NCI-H187 (cell line): ENCODE results near the gene LMOD2.
"Not testable (repeated sequence)": the region's sequence is repeated elsewhere in the genome, so short reads cannot be mapped to it uniquely, and the experiment has no call there.

Experiments used
- DNase-seq, 2 experiments: peaks; one replicate each; lab custom pipeline; 2025; lab: John Stamatoyannopoulos, UW

LMOD2 gene, protein sequence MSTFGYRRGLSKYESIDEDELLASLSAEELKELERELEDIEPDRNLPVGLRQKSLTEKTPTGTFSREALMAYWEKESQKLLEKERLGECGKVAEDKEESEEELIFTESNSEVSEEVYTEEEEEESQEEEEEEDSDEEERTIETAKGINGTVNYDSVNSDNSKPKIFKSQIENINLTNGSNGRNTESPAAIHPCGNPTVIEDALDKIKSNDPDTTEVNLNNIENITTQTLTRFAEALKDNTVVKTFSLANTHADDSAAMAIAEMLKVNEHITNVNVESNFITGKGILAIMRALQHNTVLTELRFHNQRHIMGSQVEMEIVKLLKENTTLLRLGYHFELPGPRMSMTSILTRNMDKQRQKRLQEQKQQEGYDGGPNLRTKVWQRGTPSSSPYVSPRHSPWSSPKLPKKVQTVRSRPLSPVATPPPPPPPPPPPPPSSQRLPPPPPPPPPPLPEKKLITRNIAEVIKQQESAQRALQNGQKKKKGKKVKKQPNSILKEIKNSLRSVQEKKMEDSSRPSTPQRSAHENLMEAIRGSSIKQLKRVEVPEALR

DNA sequence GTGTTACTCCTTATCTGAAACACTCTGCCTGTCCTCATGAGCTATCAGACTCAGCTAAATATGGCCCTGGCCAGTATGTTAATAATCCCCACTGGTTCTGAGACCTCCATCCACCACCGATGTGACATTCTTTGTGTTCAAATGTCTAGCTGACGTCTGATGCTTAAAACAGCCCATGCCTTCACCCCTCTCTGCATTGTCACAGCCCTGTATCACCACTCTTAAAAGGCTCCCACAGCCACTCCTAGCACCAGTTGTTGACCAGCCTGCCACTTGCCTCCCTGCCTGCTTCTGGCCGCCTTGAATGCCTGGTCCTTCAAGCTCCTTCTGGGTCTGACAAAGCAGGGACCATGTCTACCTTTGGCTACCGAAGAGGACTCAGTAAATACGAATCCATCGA, at the start of gene LMOD2:
Gene LMOD2, plus strand, starts transcription at position 253 of the 400 bp plus-strand sequence. Its CDS starts 98 bp downstream, at position 351.
- no peak for DNase-seq

DNA sequence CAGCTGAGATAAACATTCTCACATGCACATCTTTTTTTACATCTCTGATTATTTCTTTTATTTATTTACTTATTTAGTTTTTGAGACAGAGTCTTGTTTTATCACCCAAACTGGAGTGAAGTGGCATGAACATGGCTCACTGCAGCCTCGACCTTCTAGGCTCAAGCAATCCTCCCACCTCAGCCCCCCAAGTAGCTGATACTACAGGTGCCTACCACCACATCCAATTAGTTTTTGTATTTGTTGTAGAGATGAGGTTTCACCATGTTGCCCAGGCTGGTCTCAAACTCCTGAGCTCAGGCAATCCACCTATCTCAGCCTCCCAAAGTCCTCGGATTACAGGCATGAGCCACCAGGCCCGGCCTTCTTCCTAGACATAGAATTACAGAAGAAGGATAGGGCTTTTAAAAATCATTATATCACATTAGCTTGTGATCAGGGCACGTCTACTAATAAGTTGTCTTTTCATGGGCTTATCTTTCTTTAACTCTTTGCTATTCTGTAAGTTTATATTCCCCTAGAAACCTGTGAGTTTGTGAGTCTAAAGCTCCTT, 48.2 kb upstream of the LMOD2 start:
- no peak for DNase-seq

DNA sequence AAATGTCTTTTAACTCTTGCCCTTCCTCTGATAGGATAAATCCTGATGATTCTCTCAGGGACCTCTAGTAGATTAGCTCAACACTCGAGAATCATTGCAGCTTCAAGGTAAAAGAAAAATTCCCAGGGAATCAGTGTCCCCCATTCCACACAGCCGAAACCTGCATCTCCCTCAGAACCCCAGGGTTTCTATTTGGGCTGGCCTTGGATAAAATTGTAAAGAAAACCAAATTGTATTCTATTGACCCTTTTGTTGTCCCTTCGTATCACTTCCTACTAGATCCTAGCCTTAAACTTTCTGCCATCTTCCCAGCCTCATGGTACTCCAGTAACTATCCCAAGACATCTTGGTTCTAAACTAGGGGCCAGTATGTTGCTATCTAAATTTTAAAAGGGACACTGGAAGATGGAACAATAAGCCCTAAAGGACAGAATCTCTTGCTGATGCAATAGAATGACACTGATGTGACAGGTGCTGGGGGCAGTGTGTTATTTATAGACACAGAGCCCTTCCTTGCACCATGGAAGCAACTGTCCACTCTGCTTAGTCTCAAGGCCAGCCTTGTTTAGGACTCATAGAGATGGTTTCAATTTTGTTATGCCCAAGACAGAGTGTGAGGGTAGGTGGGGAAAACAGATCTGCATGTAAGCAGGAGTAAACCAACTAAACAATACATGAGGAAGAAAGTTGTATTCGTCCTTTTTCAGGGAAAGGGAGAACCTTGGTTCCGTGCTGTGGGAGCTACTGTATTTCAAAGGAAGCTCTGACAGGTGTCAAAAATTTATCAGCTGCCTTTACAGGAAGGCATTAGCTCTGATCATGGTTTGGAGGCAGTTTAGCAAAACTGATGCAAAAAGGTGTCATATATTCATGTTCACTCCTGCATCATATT, 46.4 kb upstream of the LMOD2 start:
- DNase-seq = no peak

DNA sequence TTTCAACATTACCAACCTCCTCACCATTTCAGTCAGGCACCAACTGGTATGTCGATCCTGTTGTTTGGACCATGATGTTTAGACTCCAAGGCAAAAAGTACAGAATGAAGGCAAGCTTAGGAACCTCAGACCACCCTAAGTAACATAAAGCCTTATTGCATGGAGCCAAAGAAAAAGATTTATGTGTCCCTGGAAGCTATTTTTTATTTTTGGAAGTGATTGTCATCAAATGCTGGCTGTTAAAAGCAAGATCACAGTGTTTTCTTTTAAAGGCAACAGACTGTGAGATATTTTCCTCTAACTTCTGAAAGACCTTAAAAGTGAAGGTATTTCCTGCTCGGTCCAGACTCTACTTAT, 45.8 kb upstream of the LMOD2 start:
- DNase-seq = no peak

DNA sequence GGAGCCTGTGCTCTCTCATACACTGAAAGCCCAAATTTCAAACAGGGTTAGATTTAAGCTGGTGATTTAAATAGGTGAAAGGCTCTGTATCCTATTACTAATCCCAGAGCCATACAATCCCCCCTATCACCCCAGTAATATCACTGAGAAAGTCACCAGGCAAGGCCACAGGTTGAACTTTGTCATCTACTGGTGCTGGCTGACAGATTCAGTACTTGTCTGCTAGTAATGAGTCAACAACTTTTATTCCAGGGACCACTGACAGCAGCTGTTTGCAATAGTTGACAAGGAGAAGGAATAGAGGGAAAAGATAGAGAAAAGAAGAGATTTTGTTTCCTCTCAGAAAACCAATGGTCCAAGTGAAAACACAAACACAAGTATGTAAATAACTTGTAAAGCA, 43.6 kb upstream of the LMOD2 start:
- DNase-seq = no peak

DNA sequence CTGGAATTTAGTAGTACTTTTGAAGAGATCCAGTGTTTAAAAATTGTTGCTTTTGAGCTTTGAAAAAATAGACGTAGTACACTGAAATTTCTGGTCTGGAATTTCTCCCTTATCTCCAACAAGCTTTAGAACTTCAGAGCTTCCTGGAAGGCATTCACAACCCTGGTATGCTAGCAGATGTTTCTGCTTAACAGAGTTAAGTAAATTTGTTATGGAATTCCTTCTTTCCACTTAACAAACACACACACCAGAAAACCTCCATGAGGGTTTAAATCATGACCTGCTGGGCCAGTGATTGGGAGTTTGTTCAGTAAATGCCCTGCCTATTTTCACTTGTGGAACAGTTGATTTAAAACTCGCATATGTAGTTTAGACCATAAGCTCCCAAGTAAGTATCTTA, 40.3 kb upstream of the LMOD2 start:
- no peak for DNase-seq

DNA sequence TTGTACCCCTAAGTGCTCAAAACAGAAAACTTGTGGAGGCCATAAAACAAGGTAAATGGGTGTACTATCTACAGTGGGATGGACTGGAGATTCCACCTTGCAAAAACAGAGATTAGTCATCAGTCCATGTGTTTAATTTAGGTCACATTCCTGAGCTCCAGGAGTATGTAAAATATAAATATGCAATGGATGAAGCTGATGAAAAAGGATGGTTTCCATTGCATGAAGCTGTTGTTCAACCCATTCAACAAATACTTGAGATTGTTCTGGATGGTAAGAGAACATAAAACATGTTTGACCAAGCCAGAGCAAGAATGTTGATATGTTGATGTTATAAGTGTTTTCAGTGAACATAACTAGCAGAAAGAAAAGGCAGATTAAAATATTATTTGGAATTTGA, 39.4 kb upstream of the LMOD2 start:
- DNase-seq = no peak

DNA sequence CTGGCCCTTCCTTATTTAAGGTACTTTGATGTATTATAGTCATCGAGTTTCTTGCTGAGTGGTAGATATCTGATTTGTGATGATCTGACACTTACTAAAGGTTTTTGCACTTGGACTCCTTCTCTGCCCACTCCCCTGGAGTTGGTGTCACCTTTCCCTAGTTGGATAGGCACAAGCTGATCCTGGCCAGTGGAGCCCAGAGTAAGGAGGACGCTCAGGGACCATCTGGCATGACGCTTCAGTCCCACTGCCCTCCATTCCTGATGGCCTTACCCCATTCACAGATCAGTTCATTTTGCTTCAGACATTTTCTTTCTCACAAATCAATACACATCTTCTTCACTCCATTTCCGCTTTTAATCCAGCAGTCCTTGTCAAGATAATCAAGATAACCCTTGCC, 34.0 kb upstream of the LMOD2 start:
- DNase-seq = no peak

DNA sequence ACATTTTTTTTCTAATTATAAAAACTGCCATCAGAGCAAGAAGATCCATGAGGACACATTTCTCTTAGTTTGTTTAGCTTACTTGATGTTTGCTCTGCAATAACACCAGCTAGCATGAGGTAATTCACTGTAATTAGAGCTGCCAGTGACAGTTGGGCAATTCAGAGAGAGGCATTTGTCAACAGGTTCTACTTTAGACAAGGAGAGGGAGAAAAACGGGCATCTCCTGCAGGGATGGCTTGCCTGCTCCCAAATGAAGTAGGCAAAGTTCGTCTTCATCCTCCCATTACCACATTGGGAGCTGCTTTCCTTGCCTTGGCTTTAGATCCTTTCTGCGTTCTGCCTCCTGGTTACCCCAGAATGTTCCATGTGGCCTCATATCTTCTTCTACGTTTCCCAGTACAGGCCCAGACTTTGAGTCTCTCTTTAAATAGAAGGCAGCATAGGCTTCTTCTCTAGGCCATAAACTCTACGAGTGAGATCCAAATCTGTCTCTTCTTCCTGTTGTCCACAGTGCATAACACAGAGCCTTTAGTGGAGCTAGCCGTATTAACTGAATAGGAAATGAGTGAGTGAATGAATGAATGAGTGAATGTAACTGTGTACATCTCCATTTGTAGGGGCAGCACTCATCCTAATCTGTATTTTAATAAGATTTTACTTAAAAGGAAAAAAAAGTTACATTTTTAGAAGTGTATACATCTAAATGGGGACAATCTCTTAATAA, 32.8 kb upstream of the LMOD2 start:
- no peak for DNase-seq

DNA sequence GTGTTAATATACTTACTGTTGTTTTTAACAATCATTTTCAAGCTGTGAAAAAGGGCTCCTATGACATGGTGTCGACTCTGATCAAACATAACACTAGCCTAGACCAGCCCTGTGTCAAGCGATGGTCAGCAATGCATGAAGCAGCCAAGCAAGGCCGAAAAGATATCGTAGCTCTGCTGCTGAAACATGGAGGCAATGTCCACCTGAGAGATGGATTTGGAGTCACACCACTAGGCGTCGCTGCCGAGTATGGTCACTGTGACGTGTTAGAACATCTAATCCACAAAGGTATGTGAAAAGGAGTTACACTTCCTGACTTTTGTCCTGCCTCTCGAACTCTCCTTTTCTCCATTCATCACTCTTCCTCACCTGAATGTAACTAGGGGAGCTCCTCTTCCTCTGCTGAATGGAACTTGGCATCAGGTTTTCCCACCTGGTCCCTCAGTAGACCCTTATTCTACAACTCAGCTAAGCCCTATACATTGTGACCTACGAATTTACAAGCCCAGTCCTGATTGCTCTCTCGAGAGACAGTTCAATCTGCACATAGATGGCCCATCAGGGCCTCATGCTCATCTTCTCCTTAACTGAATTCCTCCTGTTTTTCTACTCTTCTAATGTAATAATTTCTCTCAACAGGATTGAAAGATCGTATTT, 31.0 kb upstream of the LMOD2 start:
- no peak for DNase-seq

DNA sequence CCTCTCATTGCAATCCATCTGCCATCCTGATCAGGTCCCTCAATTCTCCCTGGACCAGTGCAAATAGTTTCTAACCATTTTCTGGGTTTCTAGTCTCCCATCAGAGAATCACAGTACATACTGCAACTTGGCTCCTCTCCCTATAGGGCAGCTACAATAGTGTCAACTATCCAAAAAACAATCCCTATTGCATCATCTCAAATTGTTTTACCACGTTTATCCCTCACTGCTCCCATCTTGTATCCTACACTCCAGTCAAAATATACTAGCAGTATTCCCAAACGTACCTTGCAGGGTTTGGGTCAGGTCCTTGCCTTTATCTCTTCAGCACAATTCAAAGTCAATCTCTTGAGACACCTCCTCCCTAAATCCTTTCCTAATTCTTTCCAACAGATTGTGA, 30.4 kb upstream of the LMOD2 start:
- DNase-seq = no peak

DNA sequence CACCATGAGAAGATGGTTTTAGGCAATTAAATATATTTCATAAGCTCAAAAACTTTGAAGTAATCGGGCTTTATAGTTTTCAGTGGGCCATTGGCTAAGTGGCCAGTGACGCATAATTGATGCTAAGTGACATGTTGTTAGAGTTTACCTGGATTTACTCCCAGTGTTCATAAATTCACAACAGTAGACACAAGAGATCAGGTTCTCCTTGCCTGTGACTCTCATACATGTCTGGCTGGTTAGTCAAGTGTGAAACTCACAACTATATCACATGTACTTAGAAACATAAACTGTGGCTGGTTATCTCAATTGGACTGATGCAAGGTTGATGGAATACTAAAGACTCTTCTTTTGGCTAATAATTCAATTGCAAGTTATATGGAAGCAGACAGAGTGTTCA, 27.8 kb upstream of the LMOD2 start:
- DNase-seq = no peak

DNA sequence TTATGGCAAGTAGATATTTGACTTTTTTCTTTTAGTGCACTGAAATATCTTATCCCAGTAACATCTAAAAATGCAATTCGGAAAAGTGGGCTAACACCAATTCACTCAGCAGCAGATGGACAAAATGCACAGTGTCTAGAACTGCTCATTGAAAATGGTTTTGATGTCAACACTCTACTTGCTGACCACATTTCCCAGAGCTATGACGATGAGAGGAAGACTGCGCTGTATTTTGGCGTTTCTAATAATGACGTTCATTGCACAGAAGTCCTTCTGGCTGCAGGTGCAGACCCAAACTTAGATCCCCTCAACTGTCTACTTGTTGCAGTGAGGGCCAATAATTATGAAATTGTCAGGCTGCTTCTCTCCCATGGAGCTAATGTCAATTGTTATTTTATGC, 26.8 kb upstream of the LMOD2 start:
- no peak for DNase-seq

DNA sequence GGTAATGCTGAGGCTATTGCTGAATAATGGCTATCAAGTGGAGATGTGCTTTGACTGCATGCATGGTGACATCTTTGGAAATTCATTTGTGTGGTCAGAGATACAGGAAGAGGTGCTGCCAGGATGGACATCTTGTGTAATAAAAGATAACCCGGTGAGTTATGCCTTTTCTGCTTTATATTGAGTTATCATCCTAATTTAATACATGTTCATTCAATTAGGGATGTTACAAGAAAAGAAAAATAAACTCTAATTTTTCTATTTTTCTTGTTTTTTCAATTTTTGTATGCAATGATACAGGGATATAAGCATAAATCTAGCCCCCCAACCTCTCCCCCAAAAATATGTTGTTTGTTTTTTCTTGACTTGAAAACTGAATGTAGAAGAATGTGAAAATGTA, 26.4 kb upstream of the LMOD2 start:
- no peak for DNase-seq

DNA sequence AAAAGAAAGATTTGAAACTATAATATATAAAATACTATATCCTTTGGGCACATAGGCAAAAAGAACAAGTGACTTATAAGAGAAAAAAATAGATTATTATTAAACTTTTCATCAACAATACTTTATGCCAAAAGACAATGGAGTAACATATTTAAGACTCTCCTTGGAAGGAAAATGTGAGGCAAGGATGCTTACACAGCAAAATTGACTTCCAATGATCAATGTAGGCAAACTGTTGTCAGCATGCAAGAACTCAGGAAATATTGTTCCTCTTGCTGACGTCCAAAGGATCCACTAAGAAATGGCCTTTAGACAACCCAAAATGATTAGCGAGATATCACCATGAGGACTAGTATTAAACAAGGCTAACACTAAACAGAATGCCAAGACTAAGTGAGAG, 22.9 kb upstream of the LMOD2 start:
- DNase-seq = no peak

DNA sequence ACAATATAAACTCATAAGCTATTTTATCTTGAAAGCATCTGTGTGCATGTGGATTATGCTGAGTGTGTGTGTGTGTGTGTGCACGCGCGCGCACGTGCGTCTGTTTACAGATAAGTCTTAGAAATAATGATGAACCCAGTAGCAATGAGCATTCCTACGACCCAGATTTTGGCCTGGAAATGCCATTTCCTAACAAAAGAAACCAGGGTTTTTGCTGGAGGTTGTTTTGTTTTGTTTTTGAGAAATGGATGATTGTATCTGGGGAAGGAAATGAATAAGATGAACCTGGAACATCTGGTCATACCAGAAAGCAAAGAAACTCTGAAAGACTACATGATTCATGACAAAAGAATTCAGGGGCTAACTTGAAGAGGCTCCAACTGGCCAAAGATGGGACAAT, 22.1 kb upstream of the LMOD2 start:
- DNase-seq = no peak

DNA sequence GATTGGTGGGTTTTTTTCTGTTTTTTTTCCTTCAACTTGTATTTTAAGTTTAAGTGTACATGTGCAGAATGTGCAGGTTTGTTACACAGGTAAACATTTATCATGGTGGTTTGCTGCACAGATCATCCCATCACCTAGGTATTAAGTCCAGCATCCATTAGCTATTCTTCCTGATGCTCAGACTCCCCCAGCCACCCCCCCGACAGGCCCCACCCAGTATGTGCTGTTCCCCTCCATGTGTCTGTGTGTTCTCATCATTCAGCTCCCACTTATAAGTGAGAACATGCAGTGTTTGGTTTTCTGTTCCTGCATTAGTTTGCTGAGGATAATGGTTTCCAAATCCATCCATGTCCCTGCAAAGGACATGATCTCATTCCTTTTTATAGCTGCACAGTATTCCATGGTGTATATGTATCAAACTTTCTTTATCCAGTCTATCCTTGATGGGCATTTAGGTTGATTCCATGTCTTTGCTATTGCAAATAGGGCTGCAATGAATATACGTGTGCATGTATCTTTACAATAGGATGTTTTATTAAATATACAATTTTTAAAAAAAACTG, 21.6 kb upstream of the LMOD2 start:
- DNase-seq = not testable (repeated sequence)

DNA sequence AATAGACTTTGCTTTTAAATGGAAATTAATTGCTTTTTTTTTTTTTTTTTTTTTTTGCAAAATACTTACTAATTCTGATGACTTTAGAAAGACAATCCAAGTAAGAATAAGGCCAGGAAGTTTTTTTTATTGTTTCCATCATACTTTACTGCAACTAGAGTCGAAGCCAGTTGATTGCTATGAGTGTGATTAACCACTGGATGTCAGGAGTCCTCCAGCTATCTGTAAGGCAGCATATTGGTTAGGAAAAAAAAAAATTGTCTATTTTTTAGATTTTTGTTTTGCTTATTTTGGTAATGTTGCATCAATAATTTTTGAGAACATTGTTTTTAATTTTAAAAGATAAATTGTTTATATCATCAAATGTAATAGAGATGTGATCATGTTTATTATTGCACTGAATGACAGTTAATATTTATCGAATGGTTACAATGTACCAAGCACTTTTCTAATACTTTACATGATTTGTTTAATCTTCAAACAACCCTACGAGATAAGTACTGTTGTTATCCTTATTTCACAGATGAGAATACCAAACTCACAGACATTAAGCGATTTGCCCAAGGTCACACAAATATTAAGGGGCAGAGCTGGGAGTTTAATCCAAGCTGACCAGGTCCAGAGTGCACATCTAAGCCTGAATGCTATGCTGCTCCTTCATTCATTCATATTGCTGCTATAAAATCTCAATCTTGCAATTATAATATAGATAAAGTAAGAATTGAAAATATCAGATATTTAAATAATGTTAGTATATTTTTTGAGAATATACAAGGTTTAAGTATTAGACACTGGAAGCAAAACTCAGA, 19.9 kb upstream of the LMOD2 start:
- no peak for DNase-seq

DNA sequence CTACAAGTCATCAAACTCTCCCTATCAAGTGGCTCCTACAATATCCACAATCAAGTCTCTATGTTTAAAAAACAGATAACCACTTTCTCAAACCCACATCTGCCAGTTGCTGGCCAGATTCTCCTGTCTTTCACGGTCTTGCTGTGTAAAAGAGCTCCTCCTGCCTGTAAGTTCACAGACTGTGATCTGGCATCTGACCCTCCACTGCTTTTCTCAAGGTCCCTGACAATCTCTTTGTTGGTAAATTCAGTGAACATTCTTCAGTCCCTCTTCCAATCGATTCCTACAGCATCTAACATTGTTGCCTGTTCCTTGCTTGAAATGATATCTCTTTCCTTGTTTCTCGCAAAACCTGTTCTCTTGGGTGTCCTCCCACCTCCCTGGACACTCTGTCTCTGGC, 18.5 kb upstream of the LMOD2 start:
- no peak for DNase-seq

DNA sequence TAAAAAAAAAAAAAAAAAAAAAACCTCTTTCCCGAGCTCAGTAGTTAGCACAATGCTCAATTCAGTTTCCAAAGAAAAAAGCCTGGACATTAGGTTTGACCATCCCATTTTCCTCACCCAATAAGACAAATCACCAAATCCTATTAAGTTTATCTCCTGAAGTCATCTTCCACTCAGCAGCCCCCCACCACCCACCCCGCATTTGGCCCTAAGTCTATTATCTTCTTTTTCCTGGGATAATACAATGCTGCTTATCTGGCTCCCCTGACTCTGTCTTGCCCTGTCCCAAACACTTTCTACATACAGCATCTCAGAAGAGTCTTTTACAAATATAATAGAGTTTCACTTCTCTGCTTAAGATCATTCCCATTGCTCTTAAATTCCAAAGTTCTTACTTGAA, 17.8 kb upstream of the LMOD2 start:
- DNase-seq = no peak
